ENCODE data around the gene GALK1. TPM values are rescaled to one million over a fixed set of nuclear protein-coding genes. Genes with fewer than 3 reads are reported as not detected.

Gene GALK1
- total RNA-seq, 1 donor from 2014 or later: 31.6 TPM

DNA sequence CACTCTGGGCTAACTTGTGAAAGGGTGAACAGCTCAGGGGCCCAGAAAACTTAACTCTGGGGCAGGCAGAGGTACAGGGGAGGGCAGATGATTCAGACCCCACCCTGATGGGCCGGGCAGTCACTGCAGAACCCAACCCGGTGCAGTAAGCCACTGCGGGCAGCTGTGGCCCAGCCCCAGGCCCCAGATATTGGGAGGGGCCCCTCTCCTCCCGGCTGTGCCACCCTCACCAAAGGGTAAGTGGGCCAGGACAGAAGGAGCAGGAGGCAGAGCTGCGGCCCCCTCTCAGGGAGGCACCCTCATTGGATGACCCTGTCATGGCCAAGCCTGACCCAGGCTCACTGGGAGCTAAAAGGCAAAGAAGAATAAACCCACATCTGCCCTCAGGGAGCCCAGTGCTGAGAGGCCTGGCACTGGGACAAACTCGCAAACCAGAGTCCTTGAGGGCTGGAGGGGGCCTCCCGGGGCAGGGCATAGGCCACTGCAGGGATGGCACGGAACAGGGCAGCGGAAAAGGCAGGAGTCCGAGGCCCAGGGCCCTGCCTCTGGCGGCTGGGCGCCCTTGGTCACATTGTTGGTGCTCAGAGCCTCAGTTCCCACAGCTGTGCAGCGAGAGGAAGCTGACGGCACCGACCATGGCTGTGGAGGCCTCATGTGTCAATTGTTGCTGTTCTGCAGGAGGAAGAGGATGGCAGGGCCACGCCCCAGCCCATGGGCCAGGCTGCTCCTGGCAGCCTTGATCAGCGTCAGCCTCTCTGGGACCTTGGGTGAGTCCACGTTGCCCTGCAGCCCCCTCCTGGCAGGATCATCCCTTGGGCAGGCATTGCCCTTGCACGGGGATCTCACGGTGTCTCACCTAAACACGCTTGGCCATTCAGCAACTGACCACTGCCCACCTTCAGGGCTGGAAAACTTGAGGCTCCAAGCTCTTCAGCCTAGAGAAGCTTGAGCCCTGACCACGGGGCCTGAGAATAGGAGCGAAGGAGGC lies 40.7 kb downstream of the GALK1 start:
- peaks cover 2% of the 10 kb centered on the region for H3K4me1 ChIP-seq
- H3K4me3 ChIP-seq: no peak overlapping the region
- H3K36me3 ChIP-seq: no peaks in the 10 kb centered on the region
- DNase-seq: no peak
- H3K27ac ChIP-seq: peak overlapping the region; percentile 6
- TF ChIP-seq CTCF (IDR thresholded peaks at IDR 0.05): no peak
- peaks cover 6% of the 10 kb centered on the region for H3K27me3 ChIP-seq
- no peak for ATAC-seq
- intact Hi-C loops (cut with DNase I): loop anchor here (10.0 kb wide), 1 partner anchor 50 kb away; no protein-coding TSS in a partner anchor
- no peaks in the 10 kb centered on the region for H3K9me3 ChIP-seq

DNA sequence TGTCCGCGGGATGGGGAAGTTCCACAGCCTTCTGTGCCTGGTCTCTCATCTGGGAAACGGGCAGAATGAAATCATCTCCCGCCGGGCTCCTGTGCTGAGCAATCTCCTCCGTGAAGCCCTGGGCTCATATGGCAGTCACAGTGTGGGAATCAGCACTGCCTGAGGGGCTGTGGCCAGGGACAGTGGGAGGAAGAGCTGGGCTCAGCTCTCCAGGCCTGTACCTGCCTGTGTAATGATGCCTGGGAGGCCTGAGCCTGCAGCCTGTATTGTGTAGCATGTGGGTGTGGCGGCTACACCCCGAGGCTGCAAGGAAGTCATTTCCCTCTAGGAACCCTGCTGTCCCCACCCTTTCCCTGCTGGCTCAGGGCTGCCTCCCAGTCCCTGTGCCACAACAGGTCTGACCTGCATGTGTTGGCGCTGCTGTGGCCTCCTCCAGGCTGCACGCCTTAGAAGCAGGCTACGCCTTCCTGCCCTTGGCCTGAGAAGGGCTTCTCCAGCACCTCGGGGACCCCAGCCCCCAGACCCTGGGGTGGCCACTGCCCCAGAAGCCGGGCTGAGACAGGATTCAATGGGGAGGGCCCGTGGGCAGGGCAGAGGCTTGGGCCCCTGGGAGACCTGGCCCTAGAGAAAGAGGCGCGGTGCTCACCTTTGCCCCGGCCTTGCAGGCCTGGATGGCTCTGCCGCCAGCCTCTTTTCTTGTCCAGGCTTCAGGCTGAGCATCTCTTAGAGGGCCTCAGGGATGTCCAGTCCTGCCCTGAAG lies 41.6 kb downstream of the GALK1 start:
- Histone ChIP-seq H3K4me3 (peak overlapping the region; percentile 57), H3K27ac (peak overlapping the region; percentile 70), H3K36me3 (no peaks in the 10 kb centered on the region), H3K4me1 (peaks cover 2% of the 10 kb centered on the region), H3K9me3 (no peaks in the 10 kb centered on the region), H3K27me3 (peaks cover 6% of the 10 kb centered on the region)
- DNase-seq (no peak), ATAC-seq (no peak)
- TF ChIP-seq CTCF (IDR thresholded peaks at IDR 0.05): no peak
- intact Hi-C loops (cut with DNase I): loop anchor here (10.0 kb wide), 1 partner anchor 49 kb away; no protein-coding TSS in a partner anchor

- ATAC-seq (no peak), DNase-seq (no peak)
- Histone ChIP-seq H3K4me3 (peak overlapping the region; percentile 57), H3K27ac (peak overlapping the region; percentile 85), H3K4me1 (peaks cover 2% of the 10 kb centered on the region), H3K9me3 (no peaks in the 10 kb centered on the region), H3K36me3 (no peaks in the 10 kb centered on the region), H3K27me3 (peaks cover 6% of the 10 kb centered on the region)
- no peak for TF ChIP-seq CTCF (IDR thresholded peaks at IDR 0.05)
- intact Hi-C loops (cut with DNase I): loop anchor here (10.0 kb wide), 1 partner anchor 48 kb away; no protein-coding TSS in a partner anchor
Measured at GRCh38 chr17:75722542-75723095, 42.4 kb downstream of the GALK1 start.

GRCh38 chr17:75722076-75722475 lies 42.9 kb downstream of the GALK1 start:
- ATAC-seq (peak; percentile 7), DNase-seq (no peak)
- H3K4me3 ChIP-seq: peak overlapping the region; percentile 57
- peak overlapping the region; percentile 85 for H3K27ac ChIP-seq
- no peak for TF ChIP-seq CTCF (IDR thresholded peaks at IDR 0.05)
- H3K36me3 ChIP-seq: no peaks in the 10 kb centered on the region
- intact Hi-C loops (cut with DNase I): loop anchor here (10.0 kb wide), 1 partner anchor 47 kb away; no protein-coding TSS in a partner anchor
- peaks cover 2% of the 10 kb centered on the region for H3K4me1 ChIP-seq
- H3K9me3 ChIP-seq: no peaks in the 10 kb centered on the region
- peaks cover 6% of the 10 kb centered on the region for H3K27me3 ChIP-seq

DNA sequence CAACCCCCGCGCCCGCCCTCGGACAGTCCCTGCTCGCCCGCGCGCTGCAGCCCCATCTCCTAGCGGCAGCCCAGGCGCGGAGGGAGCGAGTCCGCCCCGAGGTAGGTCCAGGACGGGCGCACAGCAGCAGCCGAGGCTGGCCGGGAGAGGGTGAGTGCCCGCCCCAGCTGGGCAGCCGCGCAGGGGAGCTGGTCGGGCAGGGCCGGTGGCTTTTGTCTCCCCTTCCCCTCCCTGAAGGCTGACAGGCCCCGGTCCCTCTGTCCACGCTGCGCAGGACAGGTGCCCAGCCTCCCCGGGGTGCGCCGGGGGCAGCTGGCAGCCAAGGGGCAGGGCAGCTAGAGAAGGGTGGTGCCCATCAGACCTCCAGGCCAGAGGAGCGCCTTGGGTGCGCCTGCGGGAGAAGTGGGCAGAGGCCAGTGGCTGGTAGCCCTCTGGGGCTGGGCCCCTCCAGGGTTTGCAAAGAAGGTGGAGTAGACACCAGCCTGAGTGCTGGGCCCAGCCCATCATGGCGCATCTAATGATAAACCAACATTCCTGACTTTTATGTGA lies 43.5 kb downstream of the GALK1 start:
- H3K9me3 ChIP-seq: no peaks in the 10 kb centered on the region
- intact Hi-C loops (cut with DNase I): loop anchor here (10.0 kb wide), 1 partner anchor 47 kb away; no protein-coding TSS in a partner anchor
- H3K27me3 ChIP-seq: peaks cover 6% of the 10 kb centered on the region
- H3K36me3 ChIP-seq: no peaks in the 10 kb centered on the region
- H3K4me3 ChIP-seq: peak overlapping the region; percentile 57
- DNase-seq: no peak
- H3K27ac ChIP-seq: peak overlapping the region; percentile 85
- peaks cover 2% of the 10 kb centered on the region for H3K4me1 ChIP-seq
- no peak for TF ChIP-seq CTCF (IDR thresholded peaks at IDR 0.05)
- peak; percentile 5 for ATAC-seq
